Prostate gland (tissue), 2 donors: ENCODE data around the gene ENGASE. TPM values are rescaled to one million over a fixed set of nuclear protein-coding genes. Genes with fewer than 3 reads are reported as not detected.

Source experiments
- DNase-seq: peaks from one replicate; pipeline ENCODE4 v3.0.0-alpha.2; 2019; ENCODE audit warnings: low spot score
- H3K27ac ChIP-seq, 2 donors: fragments of 200-600 bp; sonication (generic); 2 replicates each; pipeline ENCODE4 v1.5.1; 2017 to 2019
- H3K27me3 ChIP-seq: fragments of 200-600 bp; sonication (generic); replicated peaks from 2 replicates; pipeline ENCODE4 v1.5.1; 2019; ENCODE audit not compliant: insufficient read depth
- H3K36me3 ChIP-seq, 2 donors: fragments of 200-600 bp; sonication (generic); 1 replicate in 1 of 2; 2 replicates in 1 of 2; pipeline versions ENCODE4 v1.5.1 to v1.8.1; 2017 to 2019
- H3K4me1 ChIP-seq: fragments of 200-600 bp; sonication (generic); replicated peaks from 2 replicates; pipeline ENCODE4 v1.5.1; 2019
- H3K4me3 ChIP-seq, 2 donors: fragments of 200-600 bp; sonication (generic); 2 replicates each; pipeline ENCODE4 v1.5.1; 2017 to 2019
- H3K9me3 ChIP-seq: fragments of 200-600 bp; sonication (generic); 2 replicates; pipeline ENCODE4 v1.5.1; 2017
- CTCF ChIP-seq, 4 experiments: fragments of 200-600 bp in 2 of 4; fragments of 450-650 bp in 2 of 4; sonication (generic) in 2 of 4; IDR thresholded peaks; 1 replicate in 3 of 4; 2 replicates in 1 of 4; pipeline ENCODE4 v1.5.1; 2016 to 2019; ENCODE audit warnings: antibody characterized with exemption in 4 of 4, mild to moderate bottlenecking in 2 of 4, moderate library complexity in 2 of 4
- POLR2A ChIP-seq: fragments of 450-650 bp; IDR thresholded peaks from one replicate; pipeline ENCODE4 v1.6.1; 2016; ENCODE audit warnings: antibody characterized with exemption, mild to moderate bottlenecking
- POLR2AphosphoS5 ChIP-seq: sonication (generic); formaldehyde crosslinking; IDR thresholded peaks from one replicate; pipeline ENCODE4 v1.6.1; 2017; ENCODE audit warnings: antibody characterized with exemption
- WGBS: methylation state at CpG from one replicate; pipeline ENCODE4 v1.1.5; 2018; 5-methylcytosine and 5-hydroxymethylcytosine counted together
- intact Hi-C: fragments of 100-400 bp; cut with DNase I; formaldehyde crosslinking; loops from one replicate; pipeline ENCODE4 v1.14.2; 2022
- total RNA-seq, 2 donors: library from RNA; depleted of rRNA; stranded (reverse); fragments of >200 nt; gene quantifications; one replicate each; pipeline ENCODE4 v1.1.0, GENCODE V29; 2016

ENGASE gene
- total RNA-seq, 2 donors from 2014 or later, result 19.4 to 45.7 TPM

GRCh38 chr17:79077587-79077986, 3.0 kb downstream of the ENGASE start:
- intact Hi-C loops, result no loop called here
- WGBS, result 74% methylated on average over 12 of the region's 12 CpGs
- H3K9me3 ChIP-seq, result no peaks in the 10 kb centered on the region

GRCh38 chr17:79078476-79079190, 4.0 kb downstream of the ENGASE start:
- Histone ChIP-seq H3K27me3 (no peaks in the 10 kb centered on the region), H3K9me3 (no peaks in the 10 kb centered on the region)
- DNase-seq, result no peak

More at GRCh38 chr17:79077587-79077986, 3.0 kb downstream of the ENGASE start:
- Histone ChIP-seq H3K4me1 (peaks cover 9% of the 10 kb centered on the region), H3K27me3 (no peaks in the 10 kb centered on the region), H3K27ac (no peak overlapping the region), H3K4me3 (no peak overlapping the region), H3K36me3 (peaks cover 0 to 8% of the 10 kb centered on the region in 2 donors)
- DNase-seq, result no peak
- no peak for TF ChIP-seq POLR2AphosphoS5

GRCh38 chr17:79079421-79080200, 5.0 kb downstream of the ENGASE start:
- Histone ChIP-seq H3K27ac (no peak overlapping the region), H3K9me3 (no peaks in the 10 kb centered on the region), H3K27me3 (no peaks in the 10 kb centered on the region), H3K4me1 (peaks cover 4% of the 10 kb centered on the region), H3K4me3 (no peak overlapping the region), H3K36me3 (peaks cover 0 to 13% of the 10 kb centered on the region in 2 donors)
- WGBS, result 90% methylated on average over 22 of the region's 22 CpGs
- TF ChIP-seq POLR2AphosphoS5, result no peak
- no peak for TF ChIP-seq CTCF (IDR thresholded peaks at IDR 0.05)
- no peak for TF ChIP-seq POLR2A
- intact Hi-C loops, result loop anchor here (10.0 kb wide), 1 partner anchor 625 kb away; no protein-coding TSS in a partner anchor
- DNase-seq, result no peak

More at GRCh38 chr17:79078476-79079190, 4.0 kb downstream of the ENGASE start:
- intact Hi-C loops, result no loop called here
- H3K36me3 ChIP-seq, result peaks cover 0 to 8% of the 10 kb centered on the region in 2 donors
- H3K4me3 ChIP-seq, result no peak overlapping the region
- 91% methylated on average over 21 of the region's 21 CpGs for WGBS
- no peak overlapping the region for H3K27ac ChIP-seq
- no peak for TF ChIP-seq CTCF (IDR thresholded peaks at IDR 0.05)
- TF ChIP-seq POLR2A, result no peak
- TF ChIP-seq POLR2AphosphoS5, result no peak
- H3K4me1 ChIP-seq, result peaks cover 9% of the 10 kb centered on the region

- intact Hi-C loops, result loop anchor here (10.0 kb wide), 1 partner anchor 624 kb away; no protein-coding TSS in a partner anchor
- Histone ChIP-seq H3K4me1 (peaks cover 2% of the 10 kb centered on the region), H3K9me3 (no peaks in the 10 kb centered on the region), H3K4me3 (no peak overlapping the region), H3K27me3 (no peaks in the 10 kb centered on the region), H3K27ac (no peak overlapping the region), H3K36me3 (peaks cover 0 to 15% of the 10 kb centered on the region in 2 donors)
- no peak for DNase-seq
- WGBS, result 90% methylated on average over 18 of the region's 18 CpGs
- no peak for TF ChIP-seq POLR2AphosphoS5
- TF ChIP-seq CTCF (IDR thresholded peaks at IDR 0.05), result no peak
- TF ChIP-seq POLR2A, result no peak
Observed at GRCh38 chr17:79080349-79080748, 5.7 kb downstream of the ENGASE start.

- intact Hi-C loops, result loop anchor here (10.0 kb wide), 1 partner anchor 624 kb away; no protein-coding TSS in a partner anchor
- TF ChIP-seq POLR2AphosphoS5, result no peak
- no peak for TF ChIP-seq POLR2A
- TF ChIP-seq CTCF (IDR thresholded peaks at IDR 0.05), result no peak
- H3K36me3 ChIP-seq, result peaks cover 0 to 15% of the 10 kb centered on the region in 2 donors
- H3K9me3 ChIP-seq, result no peaks in the 10 kb centered on the region
- H3K27me3 ChIP-seq, result no peaks in the 10 kb centered on the region
- no peak overlapping the region for H3K4me3 ChIP-seq
- no peaks in the 10 kb centered on the region for H3K4me1 ChIP-seq
- no peak for DNase-seq
- 98% methylated on average over 17 of the region's 17 CpGs for WGBS
- H3K27ac ChIP-seq, result no peak overlapping the region
Observed at GRCh38 chr17:79080761-79081290, 6.2 kb downstream of the ENGASE start.
